Measurements from ENCODE around the gene DAND5.

DNA sequence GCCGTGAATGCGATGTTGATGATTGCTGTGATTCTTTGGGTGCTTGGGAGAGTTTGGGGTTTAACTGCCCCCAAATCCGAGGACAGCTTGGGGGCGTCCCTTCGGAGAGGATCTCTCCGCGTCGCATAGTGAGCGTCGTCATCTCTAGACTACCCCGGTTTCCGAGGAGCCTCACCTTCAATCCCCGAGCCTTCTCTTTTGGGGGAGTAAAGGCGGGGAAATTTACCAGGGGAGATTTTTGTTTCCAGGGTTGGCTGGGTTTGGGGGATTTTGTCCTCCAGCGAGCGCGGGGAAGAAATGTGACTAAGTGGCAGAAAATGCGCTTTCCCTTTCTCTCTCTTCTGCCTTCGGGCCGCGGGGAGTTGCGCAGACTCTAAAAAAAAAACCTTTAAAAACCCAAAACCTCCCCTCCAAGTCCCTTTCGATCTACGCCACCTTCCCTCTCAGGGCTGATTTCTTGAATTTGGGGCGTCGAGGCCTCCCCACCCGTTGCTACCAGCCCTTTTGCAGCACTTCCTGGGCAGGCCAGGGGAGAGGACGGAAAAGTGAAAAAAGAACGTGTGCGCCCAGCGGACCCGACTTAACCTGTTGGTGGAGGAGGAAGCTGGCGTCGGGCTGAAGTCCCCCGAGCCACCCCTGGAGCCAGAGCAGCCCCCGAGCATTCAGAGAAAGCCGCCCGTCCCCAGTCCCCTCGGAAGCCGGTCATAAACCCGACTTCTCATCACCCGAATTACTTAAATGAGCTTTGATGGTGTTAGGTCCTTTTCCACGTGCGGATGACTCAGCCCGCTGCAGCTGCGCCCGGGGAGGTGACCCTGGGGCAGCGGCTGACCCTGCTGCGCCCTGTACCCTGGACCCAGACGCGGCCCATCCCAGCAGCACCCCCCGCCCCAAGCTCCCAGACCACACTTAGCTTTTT is 43.6 kb downstream of the DAND5 start:
- TF ChIP-seq EZH2 (IDR thresholded peaks at IDR 0.05; ENCODE audit: borderline replicate concordance, low read depth, low read length): no peak
- no peak for TF ChIP-seq TOE1 (IDR thresholded peaks at IDR 0.05; ENCODE audit: borderline replicate concordance)
- TF ChIP-seq TOE1 (CRISPR knock-in tag; IDR thresholded peaks at IDR 0.05; ENCODE audit: borderline replicate concordance, low read depth): no peak
- TF ChIP-seq, protein P1, sequence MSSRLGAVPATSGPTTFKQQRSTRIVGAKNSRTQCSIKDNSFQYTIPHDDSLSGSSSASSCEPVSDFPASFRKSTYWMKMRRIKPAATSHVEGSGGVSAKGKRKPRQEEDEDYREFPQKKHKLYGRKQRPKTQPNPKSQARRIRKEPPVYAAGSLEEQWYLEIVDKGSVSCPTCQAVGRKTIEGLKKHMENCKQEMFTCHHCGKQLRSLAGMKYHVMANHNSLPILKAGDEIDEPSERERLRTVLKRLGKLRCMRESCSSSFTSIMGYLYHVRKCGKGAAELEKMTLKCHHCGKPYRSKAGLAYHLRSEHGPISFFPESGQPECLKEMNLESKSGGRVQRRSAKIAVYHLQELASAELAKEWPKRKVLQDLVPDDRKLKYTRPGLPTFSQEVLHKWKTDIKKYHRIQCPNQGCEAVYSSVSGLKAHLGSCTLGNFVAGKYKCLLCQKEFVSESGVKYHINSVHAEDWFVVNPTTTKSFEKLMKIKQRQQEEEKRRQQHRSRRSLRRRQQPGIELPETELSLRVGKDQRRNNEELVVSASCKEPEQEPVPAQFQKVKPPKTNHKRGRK (tag; IDR thresholded peaks at IDR 0.05): no peak
- TF ChIP-seq, protein P2, sequence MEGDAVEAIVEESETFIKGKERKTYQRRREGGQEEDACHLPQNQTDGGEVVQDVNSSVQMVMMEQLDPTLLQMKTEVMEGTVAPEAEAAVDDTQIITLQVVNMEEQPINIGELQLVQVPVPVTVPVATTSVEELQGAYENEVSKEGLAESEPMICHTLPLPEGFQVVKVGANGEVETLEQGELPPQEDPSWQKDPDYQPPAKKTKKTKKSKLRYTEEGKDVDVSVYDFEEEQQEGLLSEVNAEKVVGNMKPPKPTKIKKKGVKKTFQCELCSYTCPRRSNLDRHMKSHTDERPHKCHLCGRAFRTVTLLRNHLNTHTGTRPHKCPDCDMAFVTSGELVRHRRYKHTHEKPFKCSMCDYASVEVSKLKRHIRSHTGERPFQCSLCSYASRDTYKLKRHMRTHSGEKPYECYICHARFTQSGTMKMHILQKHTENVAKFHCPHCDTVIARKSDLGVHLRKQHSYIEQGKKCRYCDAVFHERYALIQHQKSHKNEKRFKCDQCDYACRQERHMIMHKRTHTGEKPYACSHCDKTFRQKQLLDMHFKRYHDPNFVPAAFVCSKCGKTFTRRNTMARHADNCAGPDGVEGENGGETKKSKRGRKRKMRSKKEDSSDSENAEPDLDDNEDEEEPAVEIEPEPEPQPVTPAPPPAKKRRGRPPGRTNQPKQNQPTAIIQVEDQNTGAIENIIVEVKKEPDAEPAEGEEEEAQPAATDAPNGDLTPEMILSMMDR (IDR thresholded peaks at IDR 0.05 in 2 of 3, conservative IDR thresholded peaks at IDR 0.05 in 1 of 3; ENCODE audit: insufficient read depth in 2 of 3, low read depth in 1 of 3, low read length in 3 of 3): no peak
- no peak; the same call in 1 of the 2 replicates for TF ChIP-seq PHF8 (IDR thresholded peaks at IDR 0.05; ENCODE audit: borderline replicate concordance, low read length)
- no peak for TF ChIP-seq SPI1 (IDR thresholded peaks at IDR 0.05; ENCODE audit: borderline replicate concordance, low read depth, low read length)
- no peak for TF ChIP-seq ZNF583 (CRISPR knock-in tag; IDR thresholded peaks at IDR 0.05)

All from K562 (cell line).